Natural killer cell treated with Interleukin-12 subunit alpha and Interleukin-12 subunit beta and Interleukin-15 and Interleukin-18, amount 100 ng/mL, for 72 hours (primary cell): Measurements from ENCODE around the gene LRRK2. TPM values are rescaled to one million over a fixed set of nuclear protein-coding genes. Genes with fewer than 3 reads are reported as not detected.

ENCODE experiments used
- ATAC-seq, 2 donors: fragments of 150-1000 bp; cut with Tn5 transposase in 1 of 2; sonication (Bioruptor Pico), chemical (Tn5 transposase) in 1 of 2; 2 replicates each; pipeline ENCODE4 v1.10.0; 2021
- DNase-seq: peaks from one replicate; pipeline ENCODE4 v3.0.0; 2022; ENCODE audit warnings: low spot score
- H3K27ac Mint-ChIP-seq, 2 donors: 1 replicate in 1 of 2; 2 replicates in 1 of 2; pipeline ENCODE4 v1.8.0; 2022; ENCODE audit warnings: mixed read lengths in 2 of 2, mild to moderate bottlenecking in 1 of 2, moderate library complexity in 1 of 2
- H3K27me3 Mint-ChIP-seq, 2 donors: 1 replicate in 1 of 2; 2 replicates in 1 of 2; pipeline ENCODE4 v1.8.0; 2022; ENCODE audit warnings: mixed read lengths in 2 of 2
- H3K36me3 Mint-ChIP-seq: one replicate; pipeline ENCODE4 v1.8.0; 2022; ENCODE audit warnings: mixed read lengths
- H3K4me1 Mint-ChIP-seq, 2 donors: 1 replicate in 1 of 2; 2 replicates in 1 of 2; pipeline ENCODE4 v1.8.0; 2022; ENCODE audit warnings: low read depth in 2 of 2, mixed read lengths in 2 of 2, mild to moderate bottlenecking in 1 of 2
- H3K4me3 Mint-ChIP-seq: one replicate; pipeline ENCODE4 v1.8.0; 2022; ENCODE audit warnings: mixed read lengths
- H3K9me3 Mint-ChIP-seq: 2 replicates; pipeline ENCODE4 v1.8.0; 2022; ENCODE audit warnings: mixed read lengths
- total RNA-seq, 2 donors: library from RNA; stranded (reverse); gene quantifications; one replicate each; pipeline ENCODE4 v1.2.3, GENCODE V29; 2022

LRRK2 gene
- total RNA-seq, 2 donors from 2014 or later = 0.29 to 0.47 TPM

DNA sequence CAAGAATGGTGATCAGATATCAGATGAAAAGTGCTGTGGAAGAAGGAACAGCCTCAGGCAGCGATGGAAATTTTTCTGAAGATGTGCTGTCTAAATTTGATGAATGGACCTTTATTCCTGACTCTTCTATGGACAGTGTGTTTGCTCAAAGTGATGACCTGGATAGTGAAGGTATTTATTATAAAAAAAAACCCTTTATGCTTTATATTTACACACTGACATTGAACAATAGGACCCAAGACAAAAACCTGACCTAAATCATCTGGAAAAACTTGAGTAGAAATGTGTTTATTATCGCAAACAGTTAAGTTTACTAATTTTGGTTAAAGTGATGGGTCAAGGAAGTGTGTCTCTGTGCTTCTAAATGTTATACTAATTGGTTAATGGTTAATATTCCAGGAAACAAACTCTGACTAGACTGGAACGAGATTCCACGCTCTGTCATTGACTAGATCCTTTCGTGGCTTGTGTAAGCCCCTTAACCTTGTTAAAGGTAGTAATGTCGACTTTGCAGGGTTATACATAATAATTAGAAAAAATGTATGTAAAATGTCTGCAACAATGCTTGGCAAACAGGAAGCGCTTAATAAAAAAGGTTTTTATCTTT is 62.7 kb downstream of the LRRK2 start:
- no peak for DNase-seq
- Mint-ChIP-seq H3K36me3 (no peaks in the 10 kb centered on the region), H3K4me3 (no peak overlapping the region)

GRCh38 chr12:40292788-40293429 is 68.1 kb downstream of the LRRK2 start:
- DNase-seq = no peak
- no peak overlapping the region for H3K27ac Mint-ChIP-seq
- no peak for ATAC-seq
- no peaks in the 10 kb centered on the region for H3K36me3 Mint-ChIP-seq
- H3K9me3 Mint-ChIP-seq = no peaks in the 10 kb centered on the region
- H3K27me3 Mint-ChIP-seq = no peaks in the 10 kb centered on the region
- H3K4me3 Mint-ChIP-seq = no peak overlapping the region
- no peaks in the 10 kb centered on the region for H3K4me1 Mint-ChIP-seq

More for the DNA sequence above, 62.7 kb downstream of the LRRK2 start:
- no peaks in the 10 kb centered on the region for H3K4me1 Mint-ChIP-seq
- H3K9me3 Mint-ChIP-seq = no peaks in the 10 kb centered on the region
- no peak for ATAC-seq
- no peak overlapping the region for H3K27ac Mint-ChIP-seq
- no peaks in the 10 kb centered on the region for H3K27me3 Mint-ChIP-seq

DNA sequence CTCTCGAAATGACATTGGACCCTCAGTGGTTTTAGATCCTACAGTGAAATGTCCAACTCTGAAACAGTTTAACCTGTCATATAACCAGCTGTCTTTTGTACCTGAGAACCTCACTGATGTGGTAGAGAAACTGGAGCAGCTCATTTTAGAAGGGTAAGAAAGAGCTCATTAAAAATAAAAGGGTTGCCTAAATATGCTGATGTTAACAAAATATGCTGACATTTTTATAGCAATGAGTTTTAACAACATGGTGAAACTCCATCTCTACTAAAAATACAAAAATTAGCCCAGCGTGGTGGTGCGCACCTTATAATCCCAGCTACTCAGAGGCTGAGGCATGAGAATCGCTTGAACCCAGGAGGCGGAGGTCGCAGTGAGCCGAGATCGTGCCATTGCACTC is 73.5 kb downstream of the LRRK2 start:
- H3K27ac Mint-ChIP-seq = no peak overlapping the region
- H3K4me1 Mint-ChIP-seq = no peaks in the 10 kb centered on the region
- ATAC-seq (no peak), DNase-seq (no peak)
- H3K9me3 Mint-ChIP-seq = no peaks in the 10 kb centered on the region
- no peak overlapping the region for H3K4me3 Mint-ChIP-seq
- no peaks in the 10 kb centered on the region for H3K27me3 Mint-ChIP-seq
- H3K36me3 Mint-ChIP-seq = no peaks in the 10 kb centered on the region

GRCh38 chr12:40300490-40300889 is 75.7 kb downstream of the LRRK2 start:
- ATAC-seq (no peak), DNase-seq (no peak)
- Mint-ChIP-seq H3K36me3 (no peaks in the 10 kb centered on the region), H3K4me1 (no peaks in the 10 kb centered on the region), H3K4me3 (no peak overlapping the region), H3K27ac (no peak overlapping the region), H3K27me3 (no peaks in the 10 kb centered on the region), H3K9me3 (no peaks in the 10 kb centered on the region)

GRCh38 chr12:40309001-40309400 is 84.2 kb downstream of the LRRK2 start:
- Mint-ChIP-seq H3K4me1 (no peaks in the 10 kb centered on the region), H3K27me3 (no peaks in the 10 kb centered on the region), H3K9me3 (no peaks in the 10 kb centered on the region), H3K27ac (no peak overlapping the region), H3K36me3 (no peaks in the 10 kb centered on the region), H3K4me3 (no peak overlapping the region)
- ATAC-seq = no peak
- no peak for DNase-seq

- Mint-ChIP-seq H3K4me3 (no peak overlapping the region), H3K9me3 (no peaks in the 10 kb centered on the region), H3K27ac (no peak overlapping the region), H3K36me3 (no peaks in the 10 kb centered on the region), H3K4me1 (no peaks in the 10 kb centered on the region), H3K27me3 (no peaks in the 10 kb centered on the region)
- no peak for DNase-seq
- no peak for ATAC-seq
Measured at GRCh38 chr12:40310211-40310610, 85.4 kb downstream of the LRRK2 start.

GRCh38 chr12:40312196-40312595 is 87.4 kb downstream of the LRRK2 start:
- DNase-seq = no peak
- no peaks in the 10 kb centered on the region for H3K36me3 Mint-ChIP-seq
- no peaks in the 10 kb centered on the region for H3K27me3 Mint-ChIP-seq
- H3K27ac Mint-ChIP-seq = no peak overlapping the region
- no peak for ATAC-seq
- H3K4me3 Mint-ChIP-seq = no peak overlapping the region
- no peaks in the 10 kb centered on the region for H3K4me1 Mint-ChIP-seq
- H3K9me3 Mint-ChIP-seq = no peaks in the 10 kb centered on the region

GRCh38 chr12:40312982-40313576 is 88.3 kb downstream of the LRRK2 start:
- H3K36me3 Mint-ChIP-seq = no peaks in the 10 kb centered on the region
- H3K4me3 Mint-ChIP-seq = no peak overlapping the region
- no peaks in the 10 kb centered on the region for H3K27me3 Mint-ChIP-seq
- H3K4me1 Mint-ChIP-seq = no peaks in the 10 kb centered on the region
- DNase-seq = no peak
- H3K9me3 Mint-ChIP-seq = no peaks in the 10 kb centered on the region
- H3K27ac Mint-ChIP-seq = no peak overlapping the region
- no peak for ATAC-seq

DNA sequence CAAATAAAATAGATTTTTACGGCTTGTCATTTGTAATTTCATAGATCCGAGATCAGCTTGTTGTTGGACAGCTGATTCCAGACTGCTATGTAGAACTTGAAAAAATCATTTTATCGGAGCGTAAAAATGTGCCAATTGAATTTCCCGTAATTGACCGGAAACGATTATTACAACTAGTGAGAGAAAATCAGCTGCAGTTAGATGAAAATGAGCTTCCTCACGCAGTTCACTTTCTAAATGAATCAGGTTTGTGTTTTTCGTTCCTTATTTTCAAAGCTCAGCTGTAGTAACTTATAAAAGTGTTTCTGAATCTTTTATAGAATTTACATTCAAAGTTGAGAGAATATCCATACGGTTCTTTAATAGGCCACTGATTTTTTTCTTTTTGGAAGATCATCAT is 89.1 kb downstream of the LRRK2 start:
- H3K27ac Mint-ChIP-seq = no peak overlapping the region
- ATAC-seq (no peak), DNase-seq (no peak)
- H3K36me3 Mint-ChIP-seq = no peaks in the 10 kb centered on the region
- no peaks in the 10 kb centered on the region for H3K9me3 Mint-ChIP-seq
- no peaks in the 10 kb centered on the region for H3K27me3 Mint-ChIP-seq
- H3K4me3 Mint-ChIP-seq = no peak overlapping the region
- no peaks in the 10 kb centered on the region for H3K4me1 Mint-ChIP-seq

DNA sequence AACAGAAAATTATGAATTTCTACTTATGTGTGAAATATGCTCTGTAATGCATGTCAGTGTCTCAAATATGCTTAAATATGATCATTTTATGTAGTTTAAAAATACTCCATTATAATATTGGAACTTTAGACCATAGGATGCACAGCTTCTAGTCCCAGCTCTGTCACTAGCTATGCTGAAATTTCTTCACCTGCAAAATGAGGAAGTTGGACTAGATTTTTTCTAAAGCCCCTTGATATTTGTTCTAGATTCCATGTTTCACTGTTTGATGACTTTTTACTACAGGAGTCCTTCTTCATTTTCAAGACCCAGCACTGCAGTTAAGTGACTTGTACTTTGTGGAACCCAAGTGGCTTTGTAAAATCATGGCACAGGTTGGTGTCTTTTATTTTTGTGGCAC is 90.1 kb downstream of the LRRK2 start:
- no peak overlapping the region for H3K27ac Mint-ChIP-seq
- no peaks in the 10 kb centered on the region for H3K36me3 Mint-ChIP-seq
- H3K27me3 Mint-ChIP-seq = no peaks in the 10 kb centered on the region
- no peaks in the 10 kb centered on the region for H3K9me3 Mint-ChIP-seq
- no peak overlapping the region for H3K4me3 Mint-ChIP-seq
- ATAC-seq (no peak), DNase-seq (no peak)
- no peaks in the 10 kb centered on the region for H3K4me1 Mint-ChIP-seq

DNA sequence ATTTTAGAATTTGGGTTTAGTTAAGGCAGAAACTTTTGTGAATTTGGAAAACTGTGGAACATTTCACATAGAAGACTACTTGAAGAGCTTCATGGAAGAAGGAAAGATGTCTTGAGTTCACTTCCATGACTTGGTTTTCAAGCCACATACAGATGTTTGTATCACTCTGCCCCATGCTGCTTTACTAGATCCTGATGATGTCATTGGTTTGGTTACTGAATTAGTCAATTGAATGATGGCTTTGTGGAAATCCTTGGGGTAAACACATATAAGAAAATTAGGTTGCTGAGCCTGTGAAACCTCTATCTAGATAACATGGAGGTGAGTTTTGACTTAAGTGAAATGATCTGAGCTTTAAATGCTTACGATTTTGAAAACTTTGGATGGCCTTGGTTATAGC is 90.6 kb downstream of the LRRK2 start:
- Mint-ChIP-seq H3K36me3 (no peaks in the 10 kb centered on the region), H3K9me3 (no peaks in the 10 kb centered on the region), H3K27me3 (no peaks in the 10 kb centered on the region), H3K27ac (no peak overlapping the region), H3K4me3 (no peak overlapping the region), H3K4me1 (no peaks in the 10 kb centered on the region)
- DNase-seq (no peak), ATAC-seq (no peak)

DNA sequence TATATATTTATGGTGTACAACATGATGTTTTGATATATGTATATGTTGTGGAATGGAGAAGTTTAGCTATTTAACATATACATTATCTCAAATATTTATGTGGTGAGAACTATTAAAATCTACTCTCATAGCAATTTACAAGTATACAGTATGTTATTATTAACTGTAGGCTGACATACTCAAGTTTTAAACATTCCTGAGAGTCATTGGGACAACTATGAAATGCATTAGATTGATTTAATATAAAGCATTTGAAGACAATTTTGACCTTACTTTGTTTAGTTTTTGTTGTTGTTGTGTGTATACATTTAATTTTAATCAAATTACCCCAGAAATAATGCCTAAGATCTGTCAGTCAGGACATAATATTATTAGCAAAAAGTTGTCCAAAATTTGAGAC is 99.5 kb downstream of the LRRK2 start:
- Mint-ChIP-seq H3K4me3 (no peak overlapping the region), H3K27me3 (no peaks in the 10 kb centered on the region), H3K9me3 (no peaks in the 10 kb centered on the region), H3K4me1 (no peaks in the 10 kb centered on the region), H3K36me3 (no peaks in the 10 kb centered on the region), H3K27ac (no peak overlapping the region)
- DNase-seq = no peak
- ATAC-seq = no peak

GRCh38 chr12:40325349-40325960 is 100.7 kb downstream of the LRRK2 start:
- no peaks in the 10 kb centered on the region for H3K36me3 Mint-ChIP-seq
- ATAC-seq = no peak
- no peaks in the 10 kb centered on the region for H3K9me3 Mint-ChIP-seq
- DNase-seq = no peak
- no peak overlapping the region for H3K27ac Mint-ChIP-seq
- no peaks in the 10 kb centered on the region for H3K27me3 Mint-ChIP-seq
- H3K4me3 Mint-ChIP-seq = no peak overlapping the region
- no peaks in the 10 kb centered on the region for H3K4me1 Mint-ChIP-seq

GRCh38 chr12:40327535-40327934 is 102.7 kb downstream of the LRRK2 start:
- no peaks in the 10 kb centered on the region for H3K4me1 Mint-ChIP-seq
- no peaks in the 10 kb centered on the region for H3K27me3 Mint-ChIP-seq
- no peak for DNase-seq
- H3K9me3 Mint-ChIP-seq = peaks cover 3% of the 10 kb centered on the region
- H3K36me3 Mint-ChIP-seq = no peaks in the 10 kb centered on the region
- no peak overlapping the region for H3K4me3 Mint-ChIP-seq
- no peak for ATAC-seq
- H3K27ac Mint-ChIP-seq = no peak overlapping the region
